Ramos (cell line): Measurements from ENCODE around the gene HMX2.

ENCODE experiments used
- in situ Hi-C: fragments of 300-500 bp; cut with MboI; formaldehyde crosslinking; loops from one replicate; pipeline ENCODE4 v1.14.3; 2022; ENCODE audit warnings: low sequenced_read_pairs; ENCODE audit not compliant: unreplicated experiment

Gene HMX2

DNA sequence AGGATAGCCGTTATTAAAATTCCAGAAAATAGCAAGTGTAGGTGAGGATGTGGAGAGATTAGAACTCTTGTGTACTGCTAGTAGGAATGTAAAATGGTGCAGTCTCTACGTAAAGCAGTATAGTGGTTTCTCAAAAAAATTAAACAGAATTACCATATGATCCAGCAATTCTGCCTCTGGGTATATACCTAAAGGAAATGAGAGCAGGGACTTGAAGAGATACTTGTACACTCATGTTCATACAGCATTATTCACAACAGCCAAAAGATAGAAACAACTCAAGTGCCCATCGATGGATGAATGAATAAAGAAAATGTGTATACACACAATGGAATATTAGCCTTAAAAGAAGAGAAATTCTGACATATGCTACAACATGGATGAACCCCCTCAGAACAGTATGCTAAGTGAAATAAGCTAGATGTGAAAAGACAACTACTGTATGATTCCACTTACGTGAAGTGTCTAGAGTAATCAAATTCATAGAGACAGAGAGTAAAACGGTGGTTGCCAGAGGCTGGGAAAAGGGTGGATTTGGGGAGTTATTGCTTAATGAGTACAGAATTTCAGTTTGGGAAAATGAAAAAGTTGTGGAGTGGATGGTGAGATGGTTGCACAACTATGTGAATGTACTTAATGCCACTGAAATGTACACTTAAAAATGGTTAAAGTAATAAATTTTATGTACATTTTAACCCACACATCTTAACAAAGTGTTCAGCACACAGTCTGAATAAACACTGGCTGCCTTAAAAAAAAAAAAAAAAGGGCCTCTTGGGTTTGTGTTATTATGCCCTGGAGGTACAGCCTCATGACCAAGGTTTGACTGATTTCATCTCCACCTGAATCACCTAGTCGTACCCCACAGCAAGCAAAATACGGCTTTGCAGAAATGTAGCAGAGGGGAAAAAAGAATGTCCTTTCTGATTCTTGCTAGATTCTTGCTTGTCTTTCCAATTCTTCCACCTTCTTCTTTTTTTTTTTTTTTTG lies 32.5 kb downstream of the HMX2 start:
- in situ Hi-C loops, result no loop called here

- in situ Hi-C loops, result no loop called here
Observed at GRCh38 chr10:123183724-123184123, 35.8 kb downstream of the HMX2 start.

GRCh38 chr10:123187781-123188180 lies 39.8 kb downstream of the HMX2 start:
- in situ Hi-C loops, result no loop called here

DNA sequence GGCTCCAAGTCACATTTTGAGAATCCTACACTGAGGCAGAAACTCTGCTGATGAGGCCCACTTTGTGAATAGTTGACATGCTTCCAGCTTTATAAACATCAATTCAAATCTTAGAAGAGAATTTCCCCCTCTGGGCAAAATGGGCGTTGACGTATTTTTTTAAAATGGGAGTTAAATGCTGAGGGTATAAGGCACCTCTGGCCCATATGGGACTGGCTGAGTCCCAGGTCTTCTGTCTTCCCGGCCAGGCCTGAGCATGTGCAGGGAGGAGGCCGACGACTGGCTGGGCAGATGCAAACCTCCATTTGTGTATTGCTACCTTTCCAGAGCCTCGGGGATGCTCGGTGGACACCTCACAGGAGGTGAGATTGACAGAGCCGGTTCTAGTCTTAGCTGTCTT lies 44.0 kb downstream of the HMX2 start:
- in situ Hi-C loops, result no loop called here

GRCh38 chr10:123194056-123194455 lies 46.1 kb downstream of the HMX2 start:
- in situ Hi-C loops, result no loop called here
